IMR-90 (cell line): ENCODE results near the gene SART1. TPM values are rescaled to one million over a fixed set of nuclear protein-coding genes. Genes with fewer than 3 reads are reported as not detected.

ENCODE experiments used
- ATAC-seq: fragments of 200-7000 bp; cut with Tn5 transposase; 2 replicates; pipeline ENCODE4 v1.9.1; 2020; ENCODE audit warnings: low read depth, mild to moderate bottlenecking, moderate library complexity
- BruUV-seq: library from RNA; stranded (reverse); fragments of 400-500 nt; replicated peaks from 2 replicates; lab custom pipeline; 2021; lab: Mats Ljungman, UMichigan
- CTCF ChIA-PET: fragments of 300-600 bp; formaldehyde crosslinking; extraction: SDS; loops from one replicate; lab custom pipeline; 2021; ENCODE audit warnings: antibody characterized with exemption; lab: Yijun Ruan, JAX
- POLR2A ChIA-PET: fragments of 300-600 bp; sonication (Branson Sonifier 250); formaldehyde crosslinking; loops from one replicate; lab custom pipeline; 2022; ENCODE audit warnings: antibody characterized with exemption; ENCODE audit not compliant: unreplicated experiment; lab: Charles Lee
- DNase-seq: peaks from one replicate; pipeline ENCODE4 v3.0.0; 2013
- H2AFZ ChIP-seq: replicated peaks from 2 replicates; pipeline ENCODE3; 2013; ENCODE audit warnings: low read length, mild to moderate bottlenecking; ENCODE audit not compliant: poor library complexity
- H2AK5ac ChIP-seq: 2 replicates; pipeline ENCODE4 v1.6.1; 2013; ENCODE audit warnings: low read depth, low read length, inconsistent platforms
- H2AK9ac ChIP-seq: replicated peaks from 2 replicates; pipeline ENCODE3; 2013; ENCODE audit warnings: mild to moderate bottlenecking, low read depth, low read length, moderate library complexity; ENCODE audit not compliant: poor library complexity
- H2BK120ac ChIP-seq: 2 replicates; pipeline ENCODE4 v1.6.1; 2013; ENCODE audit warnings: low read depth, low read length, inconsistent platforms
- H2BK15ac ChIP-seq: 3 replicates; pipeline ENCODE4 v1.6.1; 2013; ENCODE audit warnings: low read depth, low read length, inconsistent platforms
- H2BK20ac ChIP-seq: 2 replicates; pipeline ENCODE4 v1.6.1; 2013; ENCODE audit warnings: low read depth, mild to moderate bottlenecking, inconsistent platforms, low read length, moderate library complexity
- H2BK5ac ChIP-seq: 2 replicates; pipeline ENCODE4 v1.6.1; 2013; ENCODE audit warnings: mild to moderate bottlenecking, low read depth, low read length, inconsistent platforms; ENCODE audit not compliant: poor library complexity, severe bottlenecking
- H3K14ac ChIP-seq: replicated peaks from 2 replicates; pipeline ENCODE4 v1.6.1; 2013; ENCODE audit warnings: low read depth, low read length, inconsistent platforms
- H3K18ac ChIP-seq: 2 replicates; pipeline ENCODE4 v1.6.1; 2013; ENCODE audit warnings: low read depth, low read length, control low read depth
- H3K23ac ChIP-seq: 2 replicates; pipeline ENCODE4 v1.6.1; 2013; ENCODE audit warnings: low read depth, low read length, inconsistent platforms
- H3K27ac ChIP-seq: 2 replicates; pipeline ENCODE4 v1.5.1; 2013; ENCODE audit warnings: mild to moderate bottlenecking, control low read depth, low read length; ENCODE audit not compliant: insufficient read depth
- H3K27me3 ChIP-seq: 2 replicates; pipeline ENCODE4 v1.6.1; 2013; ENCODE audit warnings: low read length; ENCODE audit not compliant: control insufficient read depth, insufficient read depth
- H3K36me3 ChIP-seq: 2 replicates; pipeline ENCODE4 v1.6.1; 2013; ENCODE audit warnings: low read length, mixed read lengths; ENCODE audit not compliant: control insufficient read depth, insufficient read depth
- H3K4ac ChIP-seq: 2 replicates; pipeline ENCODE4 v1.6.1; 2013; ENCODE audit warnings: low read depth, low read length, inconsistent platforms
- H3K4me1 ChIP-seq: 2 replicates; pipeline ENCODE4 v1.6.1; 2013; ENCODE audit warnings: low read length, mixed read lengths; ENCODE audit not compliant: control insufficient read depth, insufficient read depth
- H3K4me2 ChIP-seq: 2 replicates; pipeline ENCODE4 v1.6.1; 2013; ENCODE audit warnings: low read depth, mild to moderate bottlenecking, control low read depth, low read length, moderate library complexity
- H3K4me3 ChIP-seq: 2 replicates; pipeline ENCODE4 v1.5.1; 2013; ENCODE audit warnings: low read depth, mild to moderate bottlenecking, control low read depth, low read length, moderate library complexity; ENCODE audit not compliant: insufficient read depth
- H3K56ac ChIP-seq: 2 replicates; pipeline ENCODE4 v1.6.1; 2013; ENCODE audit warnings: low read length, inconsistent platforms; ENCODE audit not compliant: insufficient read depth; ENCODE audit errors: extremely low read depth
- H3K79me1 ChIP-seq, 2 experiments: 2 replicates each; pipeline ENCODE4 v1.6.1; 2013; ENCODE audit warnings: low read length in 2 of 2, inconsistent platforms in 1 of 2, low read depth in 1 of 2
- H3K9ac ChIP-seq: 2 replicates; pipeline ENCODE4 v1.6.1; 2013; ENCODE audit warnings: low read depth, low read length, control low read depth
- H3K9me1 ChIP-seq: 2 replicates; pipeline ENCODE4 v1.6.1; 2013; ENCODE audit warnings: low read length, inconsistent platforms; ENCODE audit not compliant: insufficient read depth
- H3K9me3 ChIP-seq: 2 replicates; pipeline ENCODE4 v1.6.1; 2013; ENCODE audit warnings: low read length; ENCODE audit not compliant: control insufficient read depth, insufficient read depth
- H4K20me1 ChIP-seq: 2 replicates; pipeline ENCODE4 v1.6.1; 2013; ENCODE audit warnings: low read length, inconsistent platforms; ENCODE audit not compliant: insufficient read depth
- H4K5ac ChIP-seq: 2 replicates; pipeline ENCODE4 v1.6.1; 2013; ENCODE audit warnings: mild to moderate bottlenecking, low read depth, low read length, control low read depth
- H4K8ac ChIP-seq, 2 experiments: 2 replicates each; pipeline ENCODE4 v1.6.1; 2013; ENCODE audit warnings: low read depth in 2 of 2, low read length in 2 of 2, control low read depth in 1 of 2, inconsistent platforms in 1 of 2
- H4K91ac ChIP-seq: 2 replicates; pipeline ENCODE4 v1.6.1; 2013; ENCODE audit warnings: low read depth, low read length, inconsistent platforms; ENCODE audit not compliant: insufficient read depth
- CEBPB ChIP-seq: IDR thresholded peaks from 2 replicates; pipeline ENCODE4 v1.6.1; 2012; ENCODE audit warnings: low read depth, low read length, improper control_type of control experiment
- CHD1 ChIP-seq: IDR thresholded peaks from 2 replicates; pipeline ENCODE4 v1.6.1; 2012; ENCODE audit warnings: low read depth, low read length, improper control_type of control experiment
- MAZ ChIP-seq: IDR thresholded peaks from 2 replicates; pipeline ENCODE4 v1.6.1; 2012; ENCODE audit warnings: low read depth, mild to moderate bottlenecking, low read length, improper control_type of control experiment, moderate library complexity, borderline replicate concordance
- MXI1 ChIP-seq: IDR thresholded peaks from 2 replicates; pipeline ENCODE4 v1.6.1; 2012; ENCODE audit warnings: low read depth, mild to moderate bottlenecking, low read length, moderate library complexity, borderline replicate concordance
- POLR2A ChIP-seq: IDR thresholded peaks from 2 replicates; pipeline ENCODE4 v1.6.1; 2012; ENCODE audit warnings: mild to moderate bottlenecking, low read depth, low read length
- RCOR1 ChIP-seq: IDR thresholded peaks from 2 replicates; pipeline ENCODE4 v1.6.1; 2012; ENCODE audit warnings: mild to moderate bottlenecking, low read length, improper control_type of control experiment; ENCODE audit not compliant: insufficient replicate concordance
- RFX5 ChIP-seq: IDR thresholded peaks from 2 replicates; pipeline ENCODE4 v1.8.0; 2012; ENCODE audit warnings: low read depth, mild to moderate bottlenecking, low read length, moderate library complexity
- WGBS, 2 experiments: methylation state at CpG; one replicate each; pipeline versions ENCODE4 v1.1.5 to v1.1.7; 2013; ENCODE audit warnings: missing lambda C conversion rate in 2 of 2; ENCODE audit not compliant: insufficient read length in 1 of 2; ENCODE audit errors: extremely low coverage in 2 of 2; 5-methylcytosine and 5-hydroxymethylcytosine counted together
- dilution Hi-C: fragments of 300-500 bp; cut with HindIII; formaldehyde crosslinking; loops from one replicate; pipeline ENCODE4 v1.14.3; 2018; ENCODE audit warnings: low sequenced_read_pairs; ENCODE audit not compliant: unreplicated experiment
- in situ Hi-C: fragments of 300-500 bp; cut with MboI; formaldehyde crosslinking; loops from 3 replicates; pipeline ENCODE4 v1.14.3; 2019; ENCODE audit warnings: low sequenced_read_pairs, inconsistent platforms, mixed read lengths
- intact Hi-C: fragments of 100-400 bp; cut with micrococcal nuclease; formaldehyde crosslinking; loops from 2 replicates; pipeline ENCODE4 v1.10.0; 2022
- polyA plus RNA-seq, 3 experiments: library from polyadenylated mRNA; depleted of rRNA; stranded (reverse); fragments of >200 nt; gene quantifications; 2 replicates each; pipeline ENCODE4 v1.2.3, GENCODE V29; 2012; ENCODE audit warnings: low replicate concordance in 1 of 3
- total RNA-seq: library from RNA; depleted of rRNA; stranded (reverse); fragments of >200 nt; gene quantifications from 2 replicates; pipeline ENCODE4 v1.2.3, GENCODE V29; 2012
- TF ChIP-seq, protein P1 (sequence below): fragments of 150-350 bp; IDR thresholded peaks from 2 replicates; pipeline ENCODE4 v1.6.1; 2016; ENCODE audit warnings: low read depth, mild to moderate bottlenecking, low read length, moderate library complexity, borderline replicate concordance
- TF ChIP-seq, protein P2 (sequence below): fragments of 150-350 bp; IDR thresholded peaks from 2 replicates; pipeline ENCODE4 v1.6.1; 2017; ENCODE audit warnings: mild to moderate bottlenecking, antibody characterized with exemption, low read length, low read depth

SART1 gene
- total and polyA plus RNA-seq, 2 of the 4 experiments (the other 2 are of a cell fraction): 25.5 to 43.5 TPM

DNA sequence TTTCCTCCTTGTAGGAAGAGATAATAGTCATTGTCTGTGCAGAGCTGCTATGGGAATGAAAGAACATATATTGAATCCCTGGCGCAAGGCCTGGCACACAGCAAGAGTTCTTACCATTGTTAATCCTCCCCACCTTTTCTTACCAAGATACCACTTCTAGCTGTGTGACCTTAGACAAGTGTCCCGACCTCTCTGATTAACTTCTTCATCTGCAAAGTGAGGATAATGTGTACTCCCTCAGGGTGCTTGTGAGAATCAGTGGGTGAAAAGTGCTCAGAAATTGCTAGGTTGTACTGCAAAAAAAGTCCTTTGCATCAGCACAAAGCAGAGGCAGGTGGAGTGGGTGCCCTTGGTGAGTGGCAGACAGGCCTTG, 46.5 kb downstream of the SART1 start:
- no peak overlapping the region for H4K91ac ChIP-seq
- no peaks in the 10 kb centered on the region; the same call in none of the 2 replicates for H3K4me1 ChIP-seq
- in situ Hi-C loops (no loop called here), intact Hi-C loops (no loop called here), dilution Hi-C loops (no loop called here)
- no peak overlapping the region for H3K18ac ChIP-seq
- H4K5ac ChIP-seq: no peak overlapping the region
- no peak overlapping the region for H2AFZ ChIP-seq
- no peak overlapping the region for H2BK15ac ChIP-seq
- H2AK5ac ChIP-seq: no peak overlapping the region
- BruUV-seq: no TSS peak
- peaks cover 7% of the 10 kb centered on the region; the same call in 1 of the 2 replicates for H3K36me3 ChIP-seq
- no peak overlapping the region for H3K4me3 ChIP-seq
- no peak overlapping the region for H2BK20ac ChIP-seq
- no peak overlapping the region for H3K14ac ChIP-seq
- no peak for ATAC-seq
- no CpG with 5 or more reads among the region's 2 CpGs for WGBS, 2 experiments
- no peaks in the 10 kb centered on the region for H4K20me1 ChIP-seq
- no peak overlapping the region for H3K27ac ChIP-seq
- H3K9ac ChIP-seq: no peak overlapping the region
- no peak overlapping the region for H2BK5ac ChIP-seq
- no peak overlapping the region for H2AK9ac ChIP-seq
- H4K8ac ChIP-seq: no peak overlapping the region
- H3K27me3 ChIP-seq: peaks cover 13% of the 10 kb centered on the region
- H3K9me3 ChIP-seq: no peaks in the 10 kb centered on the region
- no peak for DNase-seq
- H3K4me2 ChIP-seq: no peak overlapping the region
- ChIA-PET CTCF (no interaction called here), POLR2A (no interaction called here)
- 0 out of 2 replicates have a peak, but pooled peaks cover 3% of the 10 kb centered on the region for H3K9me1 ChIP-seq
- H3K56ac ChIP-seq: no peak overlapping the region
- TF ChIP-seq MXI1: no peak
- TF ChIP-seq POLR2A: no peak
- TF ChIP-seq, protein P1, sequence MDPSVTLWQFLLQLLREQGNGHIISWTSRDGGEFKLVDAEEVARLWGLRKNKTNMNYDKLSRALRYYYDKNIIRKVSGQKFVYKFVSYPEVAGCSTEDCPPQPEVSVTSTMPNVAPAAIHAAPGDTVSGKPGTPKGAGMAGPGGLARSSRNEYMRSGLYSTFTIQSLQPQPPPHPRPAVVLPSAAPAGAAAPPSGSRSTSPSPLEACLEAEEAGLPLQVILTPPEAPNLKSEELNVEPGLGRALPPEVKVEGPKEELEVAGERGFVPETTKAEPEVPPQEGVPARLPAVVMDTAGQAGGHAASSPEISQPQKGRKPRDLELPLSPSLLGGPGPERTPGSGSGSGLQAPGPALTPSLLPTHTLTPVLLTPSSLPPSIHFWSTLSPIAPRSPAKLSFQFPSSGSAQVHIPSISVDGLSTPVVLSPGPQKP: no peak
- TF ChIP-seq MAZ: no peak
- no peak for TF ChIP-seq CHD1
- no peak for TF ChIP-seq RFX5
- TF ChIP-seq CEBPB: no peak
- TF ChIP-seq, protein P2, sequence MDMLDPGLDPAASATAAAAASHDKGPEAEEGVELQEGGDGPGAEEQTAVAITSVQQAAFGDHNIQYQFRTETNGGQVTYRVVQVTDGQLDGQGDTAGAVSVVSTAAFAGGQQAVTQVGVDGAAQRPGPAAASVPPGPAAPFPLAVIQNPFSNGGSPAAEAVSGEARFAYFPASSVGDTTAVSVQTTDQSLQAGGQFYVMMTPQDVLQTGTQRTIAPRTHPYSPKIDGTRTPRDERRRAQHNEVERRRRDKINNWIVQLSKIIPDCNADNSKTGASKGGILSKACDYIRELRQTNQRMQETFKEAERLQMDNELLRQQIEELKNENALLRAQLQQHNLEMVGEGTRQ: no peak
- TF ChIP-seq RCOR1: no peak
- H2BK120ac ChIP-seq: no peak overlapping the region
- H3K23ac ChIP-seq: no peak overlapping the region
- peaks cover 10 to 12% of the 10 kb centered on the region in 2 experiments; a peak in 3 of 4 replicates for H3K79me1 ChIP-seq
- H3K4ac ChIP-seq: no peak overlapping the region
